ENCODE results near the gene RHCG.

The RHCG gene

GRCh38 chr15:89458440-89458839, 37.9 kb downstream of the RHCG start:
- no peak for DNase-seq (ENCODE audit: low spot score)
- Histone ChIP-seq H3K4me1 (ENCODE audit: insufficient read depth, poor library complexity, severe bottlenecking) (no peaks in the 10 kb centered on the region), H3K27me3 (ENCODE audit: insufficient read depth, poor library complexity, severe bottlenecking) (no peaks in the 10 kb centered on the region), H3K27ac (ENCODE audit: poor library complexity, severe bottlenecking) (no peak overlapping the region), H3K9me3 (ENCODE audit: severe bottlenecking) (no peaks in the 10 kb centered on the region), H3K36me3 (ENCODE audit: low read depth) (no peaks in the 10 kb centered on the region), H3K4me3 (ENCODE audit: severe bottlenecking) (no peak overlapping the region)
- TF ChIP-seq CTCF (IDR thresholded peaks at IDR 0.05; ENCODE audit: poor library complexity, severe bottlenecking), result no peak
- no peak; the same call in 2 of the 3 replicates for ATAC-seq (ENCODE audit: low read depth)

- Histone ChIP-seq H3K4me1 (ENCODE audit: insufficient read depth, poor library complexity, severe bottlenecking) (no peaks in the 10 kb centered on the region), H3K27me3 (ENCODE audit: insufficient read depth, poor library complexity, severe bottlenecking) (no peaks in the 10 kb centered on the region), H3K4me3 (ENCODE audit: severe bottlenecking) (no peak overlapping the region), H3K36me3 (ENCODE audit: low read depth) (no peaks in the 10 kb centered on the region), H3K9me3 (ENCODE audit: severe bottlenecking) (no peaks in the 10 kb centered on the region), H3K27ac (ENCODE audit: poor library complexity, severe bottlenecking) (no peak overlapping the region)
- no peak for TF ChIP-seq CTCF (IDR thresholded peaks at IDR 0.05; ENCODE audit: poor library complexity, severe bottlenecking)
- DNase-seq (ENCODE audit: low spot score) (no peak), ATAC-seq (ENCODE audit: low read depth) (peak; percentile 66; the same call in 2 of the 3 replicates)
Observed at GRCh38 chr15:89457086-89457485, 39.3 kb downstream of the RHCG start.

- Histone ChIP-seq H3K9me3 (ENCODE audit: severe bottlenecking) (no peaks in the 10 kb centered on the region), H3K27me3 (ENCODE audit: insufficient read depth, poor library complexity, severe bottlenecking) (peaks cover 2% of the 10 kb centered on the region), H3K4me1 (ENCODE audit: insufficient read depth, poor library complexity, severe bottlenecking) (no peaks in the 10 kb centered on the region), H3K27ac (ENCODE audit: poor library complexity, severe bottlenecking) (no peak overlapping the region), H3K4me3 (ENCODE audit: severe bottlenecking) (no peak overlapping the region), H3K36me3 (ENCODE audit: low read depth) (no peaks in the 10 kb centered on the region)
- DNase-seq (ENCODE audit: low spot score) (no peak), ATAC-seq (ENCODE audit: low read depth) (no peak)
- TF ChIP-seq CTCF (IDR thresholded peaks at IDR 0.05; ENCODE audit: poor library complexity, severe bottlenecking), result no peak
Observed at GRCh38 chr15:89455535-89455934, 40.8 kb downstream of the RHCG start.

- DNase-seq (ENCODE audit: low spot score), result no peak
- Histone ChIP-seq H3K36me3 (ENCODE audit: low read depth) (no peaks in the 10 kb centered on the region), H3K4me1 (ENCODE audit: insufficient read depth, poor library complexity, severe bottlenecking) (no peaks in the 10 kb centered on the region), H3K27ac (ENCODE audit: poor library complexity, severe bottlenecking) (no peak overlapping the region), H3K9me3 (ENCODE audit: severe bottlenecking) (no peaks in the 10 kb centered on the region), H3K4me3 (ENCODE audit: severe bottlenecking) (no peak overlapping the region), H3K27me3 (ENCODE audit: insufficient read depth, poor library complexity, severe bottlenecking) (peaks cover 5% of the 10 kb centered on the region)
- ATAC-seq (ENCODE audit: low read depth), result no peak
- no peak for TF ChIP-seq CTCF (IDR thresholded peaks at IDR 0.05; ENCODE audit: poor library complexity, severe bottlenecking)
Observed at GRCh38 chr15:89452330-89452836, 44.0 kb downstream of the RHCG start.

GRCh38 chr15:89451846-89452245, 44.5 kb downstream of the RHCG start:
- ATAC-seq (ENCODE audit: low read depth), result no peak
- no peaks in the 10 kb centered on the region for H3K9me3 ChIP-seq (ENCODE audit: severe bottlenecking)
- no peak for TF ChIP-seq CTCF (IDR thresholded peaks at IDR 0.05; ENCODE audit: poor library complexity, severe bottlenecking)
- H3K4me1 ChIP-seq (ENCODE audit: insufficient read depth, poor library complexity, severe bottlenecking), result no peaks in the 10 kb centered on the region
- H3K27me3 ChIP-seq (ENCODE audit: insufficient read depth, poor library complexity, severe bottlenecking), result peaks cover 5% of the 10 kb centered on the region
- H3K4me3 ChIP-seq (ENCODE audit: severe bottlenecking), result no peak overlapping the region
- no peaks in the 10 kb centered on the region for H3K36me3 ChIP-seq (ENCODE audit: low read depth)
- no peak overlapping the region for H3K27ac ChIP-seq (ENCODE audit: poor library complexity, severe bottlenecking)
- DNase-seq (ENCODE audit: low spot score), result no peak

Data from RWPE2 (cell line).